HepG2 (cell line): Measurements from ENCODE around the gene YEATS2. TPM values are rescaled to one million over a fixed set of nuclear protein-coding genes. Genes with fewer than 3 reads are reported as not detected.

Source experiments
- ATAC-seq: fragments of 200-7000 bp; cut with Tn5 transposase; 3 replicates; pipeline ENCODE4 v1.9.1; 2020; ENCODE audit warnings: mild to moderate bottlenecking, moderate library complexity
- BruUV-seq: library from RNA; stranded (reverse); fragments of 400-500 nt; replicated peaks from 2 replicates; lab custom pipeline; 2021; lab: Mats Ljungman, UMichigan
- CTCF ChIA-PET: fragments of 300-600 bp; formaldehyde crosslinking; extraction: SDS; loops from one replicate; lab custom pipeline; 2021; ENCODE audit warnings: low total read pairs, inconsistent platforms, low intra/inter-chr PET ratio; lab: Yijun Ruan, JAX
- POLR2A ChIA-PET: fragments of 350-600 bp; sonication (Branson Sonifier 250); formaldehyde crosslinking; loops from one replicate; lab custom pipeline; 2020; ENCODE audit warnings: antibody characterized with exemption, inconsistent platforms; lab: Yijun Ruan, JAX
- DNase-seq: peaks from one replicate; pipeline ENCODE4 v3.0.0-alpha.2; 2015; ENCODE audit warnings: low spot score
- FAIRE-seq: peaks from 3 replicates; lab custom pipeline; 2011; peaks lifted over from hg19 to GRCh38; lab: Jason Lieb, UNC
- H2AFZ ChIP-seq: one replicate; pipeline ENCODE4 v1.6.1; 2011; ENCODE audit warnings: low read length, inconsistent platforms
- H3K27ac ChIP-seq: fragments of 300-600 bp; 3 replicates; pipeline ENCODE4 v1.8.0; 2011; ENCODE audit warnings: mixed run types, mild to moderate bottlenecking, mixed read lengths, low read length, inconsistent platforms; ENCODE audit not compliant: insufficient read depth; ENCODE audit errors: extremely low read length
- H3K27me3 ChIP-seq, 2 experiments: fragments of 200-600 bp in 1 of 2; 2 replicates in 1 of 2; 3 replicates in 1 of 2; pipeline versions ENCODE4 v1.6.0 to v1.8.0; 2011; ENCODE audit warnings: low read length in 2 of 2, mild to moderate bottlenecking in 2 of 2, moderate library complexity in 2 of 2, inconsistent platforms in 1 of 2; ENCODE audit not compliant: insufficient read depth in 2 of 2, control insufficient read depth in 1 of 2
- H3K36me3 ChIP-seq, 2 experiments: fragments of 200-600 bp in 1 of 2; replicated peaks in 1 of 2; 2 replicates in 1 of 2; 3 replicates in 1 of 2; pipeline versions ENCODE4 v1.5.1 to v1.8.0; 2011; ENCODE audit warnings: low read length in 2 of 2, inconsistent platforms in 1 of 2; ENCODE audit not compliant: insufficient read depth in 2 of 2, control insufficient read depth in 1 of 2
- H3K4me1 ChIP-seq: 2 replicates; pipeline ENCODE4 v1.5.1; 2012; ENCODE audit warnings: low read length, inconsistent platforms; ENCODE audit not compliant: insufficient read depth
- H3K4me2 ChIP-seq: 2 replicates; pipeline ENCODE4 v1.6.0; 2011; ENCODE audit warnings: low read depth, low read length, inconsistent platforms
- H3K4me3 ChIP-seq, 3 experiments: fragments of 200-600 bp in 1 of 3; sonication (generic), shearing (Covaris generic) in 1 of 3; replicated peaks in 1 of 3; 2 replicates each; pipeline ENCODE4 v1.5.1; 2011 to 2016; ENCODE audit warnings: low read length in 3 of 3, inconsistent platforms in 2 of 3, low read depth in 2 of 3, mild to moderate bottlenecking in 2 of 3, control low read depth in 1 of 3, mixed read lengths in 1 of 3; ENCODE audit not compliant: insufficient read depth in 1 of 3
- H3K79me2 ChIP-seq: one replicate; pipeline ENCODE4 v1.6.1; 2011; ENCODE audit warnings: low read length, inconsistent platforms; ENCODE audit not compliant: insufficient read depth
- H3K9ac ChIP-seq: 2 replicates; pipeline ENCODE4 v1.6.0; 2011; ENCODE audit warnings: mild to moderate bottlenecking, low read depth, low read length, inconsistent platforms; ENCODE audit not compliant: insufficient read depth
- H3K9me3 ChIP-seq: 2 replicates; pipeline ENCODE4 v1.5.1; 2012; ENCODE audit warnings: mild to moderate bottlenecking, low read length
- H4K20me1 ChIP-seq: 2 replicates; pipeline ENCODE4 v1.6.0; 2011; ENCODE audit warnings: inconsistent platforms, mild to moderate bottlenecking, low read length, moderate library complexity; ENCODE audit not compliant: insufficient read depth
- AHR ChIP-seq: IDR thresholded peaks from 2 replicates; pipeline ENCODE4 v1.6.1; 2018; ENCODE audit warnings: missing genetic modification reagents, missing compliant biosample characterization
- CENPX ChIP-seq: sonication (generic); formaldehyde crosslinking; IDR thresholded peaks from 2 replicates; pipeline ENCODE4 v1.9.0; 2021; ENCODE audit warnings: mild to moderate bottlenecking, missing genetic modification reagents, moderate library complexity
- CREB1 ChIP-seq, 2 experiments: fragments of 450-650 bp in 1 of 2; IDR thresholded peaks; 2 replicates each; pipeline ENCODE4 v1.6.1; 2016 to 2017; ENCODE audit warnings: control low read depth in 1 of 2, mild to moderate bottlenecking in 1 of 2, missing compliant biosample characterization in 1 of 2, missing genetic modification characterization in 1 of 2
- MZF1 ChIP-seq: sonication (generic); formaldehyde crosslinking; IDR thresholded peaks from 2 replicates; pipeline ENCODE4 v1.8.1; 2023; ENCODE audit warnings: mild to moderate bottlenecking, missing genetic modification reagents, borderline replicate concordance
- NFIB ChIP-seq: sonication (generic); formaldehyde crosslinking; IDR thresholded peaks from 2 replicates; pipeline ENCODE4 v1.9.0; 2021; ENCODE audit warnings: missing genetic modification reagents, mild to moderate bottlenecking, borderline replicate concordance
- REPIN1 ChIP-seq: sonication (generic); formaldehyde crosslinking; IDR thresholded peaks from 2 replicates; pipeline ENCODE4 v1.8.0; 2022; ENCODE audit warnings: missing genetic modification reagents, low read depth, mild to moderate bottlenecking, borderline replicate concordance
- STAT5B ChIP-seq: sonication (generic); formaldehyde crosslinking; IDR thresholded peaks from 2 replicates; pipeline ENCODE4 v1.4.0; 2020; ENCODE audit warnings: missing genetic modification reagents
- ZBTB39 ChIP-seq: sonication (generic); formaldehyde crosslinking; IDR thresholded peaks from 2 replicates; pipeline ENCODE4 v1.5.0; 2020; ENCODE audit warnings: missing genetic modification reagents
- ZMAT3 ChIP-seq: sonication (generic); formaldehyde crosslinking; conservative IDR thresholded peaks from 2 replicates; pipeline ENCODE4 v1.7.0; 2021; ENCODE audit warnings: missing genetic modification reagents
- ZNF224 ChIP-seq: sonication (generic); formaldehyde crosslinking; IDR thresholded peaks from 2 replicates; pipeline ENCODE4 v1.5.0; 2020; ENCODE audit warnings: mild to moderate bottlenecking, missing genetic modification reagents
- ZNF644 ChIP-seq: IDR thresholded peaks from 2 replicates; pipeline ENCODE4 v1.6.1; 2016; ENCODE audit warnings: low read depth
- ZNF788 ChIP-seq: sonication (generic); formaldehyde crosslinking; IDR thresholded peaks from 2 replicates; pipeline ENCODE4 v1.5.0; 2020; ENCODE audit warnings: mild to moderate bottlenecking, missing genetic modification reagents, borderline replicate concordance
- ZNF850 ChIP-seq: sonication (generic); formaldehyde crosslinking; conservative IDR thresholded peaks from 2 replicates; pipeline ENCODE4 v1.9.0; 2021; ENCODE audit warnings: mild to moderate bottlenecking, missing genetic modification reagents
- WGBS: methylation state at CpG from one replicate; pipeline ENCODE4 v1.1.6; 2017; ENCODE audit warnings: low lambda C conversion rate; 5-methylcytosine and 5-hydroxymethylcytosine counted together
- in situ Hi-C: cut with HindIII; loops from 2 replicates; pipeline ENCODE4 v1.10.0; 2017; ENCODE audit warnings: low pct_unique_long_range_greater_than_20kb; ENCODE audit not compliant: extremely low pct_ligation_motif_present
- intact Hi-C: fragments of 100-400 bp; cut with micrococcal nuclease; formaldehyde crosslinking; loops from one replicate; pipeline ENCODE4 v1.10.0; 2022; ENCODE audit not compliant: unreplicated experiment
- polyA plus RNA-seq, 8 experiments: library from polyadenylated mRNA; depleted of rRNA in 3 of 8; stranded (reverse) in 7 of 8; unstranded in 1 of 8; fragments of >200 nt; fragmentation: Illumina TruSeq in 4 of 8; extraction: Trizol in 4 of 8; gene quantifications; 2 replicates each; pipeline versions ENCODE4 v1.2.1 to v1.2.3, GENCODE V29; 2011 to 2016; ENCODE audit warnings: low read depth in 4 of 8, missing spikeins in 1 of 8, mixed read lengths in 1 of 8; ENCODE audit not compliant: insufficient read depth in 1 of 8
- total RNA-seq, 5 experiments: library from RNA; depleted of rRNA; stranded (reverse); fragments of >200 nt; fragmentation: Illumina TruSeq; extraction: Trizol; gene quantifications; 2 replicates each; pipeline ENCODE4 v1.2.3, GENCODE V29; 2016; ENCODE audit warnings: low read depth in 1 of 5

YEATS2 gene
- total and polyA plus RNA-seq, 2 of the 13 experiments (the other 11 are each of a cell fraction or from before 2014, with no cell fraction given) = 18.6 to 33.7 TPM

DNA sequence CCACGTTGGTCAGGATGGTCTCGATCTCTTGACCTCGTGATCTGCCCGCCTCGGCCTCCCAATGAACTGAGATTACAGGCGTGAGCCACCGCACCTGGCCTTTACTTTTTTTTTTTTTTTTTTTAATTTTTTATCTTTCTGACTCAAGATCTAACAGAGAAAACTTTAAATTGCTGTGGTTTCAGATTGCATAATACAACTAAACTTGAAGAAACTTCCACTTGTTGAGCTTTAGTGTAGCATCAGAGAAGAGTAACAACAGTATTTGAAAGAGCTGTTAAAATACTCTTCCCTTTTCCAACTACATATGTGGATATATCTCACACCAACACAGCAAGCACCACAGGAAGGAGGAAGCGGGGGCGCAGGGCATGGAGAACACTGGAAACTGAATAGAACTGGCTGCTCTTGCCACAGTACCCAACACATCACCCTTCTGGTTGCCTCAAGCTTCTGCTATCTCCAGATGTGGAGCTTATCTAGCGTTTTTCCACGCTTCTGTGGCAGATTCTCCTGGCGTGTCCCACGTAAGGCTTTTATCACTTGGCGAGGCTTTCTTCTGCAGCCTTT is 82.4 kb downstream of the YEATS2 start:
- Histone ChIP-seq H2AFZ (no peak overlapping the region), H3K9ac (no peak overlapping the region), H4K20me1 (no peaks in the 10 kb centered on the region), H3K9me3 (no peaks in the 10 kb centered on the region), H3K27ac (no peak overlapping the region), H3K4me2 (no peak overlapping the region), H3K79me2 (no peaks in the 10 kb centered on the region), H3K4me3 (no peak overlapping the region), H3K36me3 (peaks cover 20 to 72% of the 10 kb centered on the region in 2 experiments), H3K27me3 (no peaks in the 10 kb centered on the region), H3K4me1 (no peaks in the 10 kb centered on the region)
- FAIRE-seq (no peak), ATAC-seq (no peak), DNase-seq (no peak)
- in situ Hi-C loops = no loop called here
- ChIA-PET CTCF (no interaction called here), POLR2A (no interaction called here)
- WGBS = 98% methylated on average over 14 of the region's 14 CpGs
- BruUV-seq = no TSS peak
- intact Hi-C loops = no loop called here
- TF ChIP-seq ZNF850 (no peak), ZBTB39 (no peak), CREB1 (IDR thresholded peaks at IDR 0.05) (no peak), CREB1 (CRISPR knock-in tag; IDR thresholded peaks at IDR 0.05) (no peak), CENPX (no peak), ZNF644 (CRISPR knock-in tag) (no peak), ZNF224 (CRISPR knock-in tag) (no peak), REPIN1 (CRISPR knock-in tag) (no peak), NFIB (CRISPR knock-in tag) (no peak), MZF1 (no peak), AHR (CRISPR knock-in tag) (no peak), STAT5B (CRISPR knock-in tag) (no peak), ZMAT3 (no peak), ZNF788 (no peak)
